HEK293 (cell line): ENCODE results near the gene HCFC1.
A peak's percentile ranks its signal among the peaks of the same experiment; 100 is the strongest.

Experiments
- CTCF ChIA-PET: fragments of 350-600 bp; formaldehyde crosslinking; extraction: SDS; loops from one replicate; lab custom pipeline; 2021; ENCODE audit warnings: antibody characterized with exemption; lab: Yijun Ruan, JAX
- POLR2A ChIA-PET: fragments of 300-600 bp; formaldehyde crosslinking; extraction: SDS; loops from one replicate; lab custom pipeline; 2020; ENCODE audit warnings: antibody characterized with exemption, inconsistent platforms; lab: Yijun Ruan, JAX
- H3K27ac ChIP-seq: fragments of 200-500 bp; sonication (Bioruptor generic); 2 replicates; pipeline ENCODE4 v1.5.1; 2014; ENCODE audit warnings: low read depth, low read length, control low read depth, inconsistent platforms; ENCODE audit errors: extremely low read depth
- H3K36me3 ChIP-seq, 2 experiments: fragments of 200-500 bp in 1 of 2; sonication (Bioruptor generic) in 1 of 2; 1 replicate in 1 of 2; 2 replicates in 1 of 2; pipeline ENCODE4 v1.5.1; 2014 to 2017; ENCODE audit warnings: inconsistent platforms in 2 of 2, low read length in 2 of 2; ENCODE audit not compliant: control insufficient read depth in 2 of 2, insufficient read depth in 1 of 2
- H3K4me1 ChIP-seq: fragments of 200-500 bp; sonication (Bioruptor generic); 2 replicates; pipeline ENCODE4 v1.5.1; 2014; ENCODE audit warnings: mild to moderate bottlenecking, low read length, inconsistent platforms; ENCODE audit not compliant: control insufficient read depth, insufficient read depth
- H3K4me3 ChIP-seq: 2 replicates; pipeline ENCODE4 v1.5.1; 2011; ENCODE audit warnings: low read depth, mild to moderate bottlenecking, control low read depth, low read length, moderate library complexity
- H3K9me3 ChIP-seq: fragments of 200-500 bp; sonication (Bioruptor generic); 2 replicates; pipeline ENCODE4 v1.5.1; 2014; ENCODE audit warnings: low read depth, low read length, inconsistent platforms; ENCODE audit not compliant: control insufficient read depth, insufficient read depth
- EGR2 ChIP-seq: fragments of 450-650 bp; formaldehyde crosslinking; IDR thresholded peaks from 2 replicates; pipeline ENCODE4 v1.5.1; 2016; ENCODE audit warnings: low read depth, missing biosample characterization, missing genetic modification characterization
- HOXA7 ChIP-seq: sonication (generic); formaldehyde crosslinking; IDR thresholded peaks from 2 replicates; pipeline ENCODE4 v1.8.1; 2022; ENCODE audit warnings: missing genetic modification reagents, borderline replicate concordance
- HOXC10 ChIP-seq: sonication (generic); formaldehyde crosslinking; IDR thresholded peaks from 2 replicates; pipeline ENCODE4 v1.8.1; 2023; ENCODE audit warnings: mild to moderate bottlenecking, missing genetic modification reagents
- KLF1 ChIP-seq: fragments of 450-650 bp; formaldehyde crosslinking; IDR thresholded peaks from 2 replicates; pipeline ENCODE4 v1.5.1; 2016; ENCODE audit warnings: missing biosample characterization, missing genetic modification characterization
- PRDM1 ChIP-seq: fragments of 450-650 bp; formaldehyde crosslinking; IDR thresholded peaks from 2 replicates; pipeline ENCODE4; 2016; ENCODE audit warnings: missing biosample characterization, missing genetic modification characterization
- SCRT1 ChIP-seq: fragments of 450-650 bp; formaldehyde crosslinking; IDR thresholded peaks from 2 replicates; pipeline ENCODE4 v1.5.1; 2016; ENCODE audit warnings: missing biosample characterization, missing genetic modification characterization, borderline replicate concordance
- ZBTB48 ChIP-seq: fragments of 450-650 bp; formaldehyde crosslinking; IDR thresholded peaks from 2 replicates; pipeline ENCODE4 v1.5.1; 2016; ENCODE audit warnings: missing biosample characterization, missing genetic modification characterization
- ZBTB6 ChIP-seq: fragments of 450-650 bp; formaldehyde crosslinking; IDR thresholded peaks from 2 replicates; pipeline ENCODE4 v1.5.1; 2017; ENCODE audit warnings: missing biosample characterization, missing genetic modification characterization
- ZNF112 ChIP-seq: fragments of 450-650 bp; formaldehyde crosslinking; IDR thresholded peaks from 2 replicates; pipeline ENCODE4 v1.5.0; 2017; ENCODE audit warnings: missing biosample characterization, missing genetic modification characterization
- ZNF157 ChIP-seq: fragments of 450-650 bp; formaldehyde crosslinking; IDR thresholded peaks from 2 replicates; pipeline ENCODE4 v1.5.1; 2016; ENCODE audit warnings: missing biosample characterization, missing genetic modification characterization
- ZNF19 ChIP-seq: fragments of 450-650 bp; formaldehyde crosslinking; IDR thresholded peaks from 2 replicates; pipeline ENCODE4; 2016; ENCODE audit warnings: missing biosample characterization, missing genetic modification characterization, low read depth
- ZNF24 ChIP-seq: fragments of 450-650 bp; formaldehyde crosslinking; IDR thresholded peaks from 2 replicates; pipeline ENCODE4 v1.5.1; 2016; ENCODE audit warnings: missing biosample characterization, missing genetic modification characterization
- ZNF292 ChIP-seq: fragments of 450-650 bp; formaldehyde crosslinking; IDR thresholded peaks from 2 replicates; pipeline ENCODE4 v1.5.1; 2016; ENCODE audit warnings: low read depth, missing biosample characterization, missing genetic modification characterization, borderline replicate concordance
- ZNF37A ChIP-seq: fragments of 450-650 bp; IDR thresholded peaks from 2 replicates; pipeline ENCODE4 v1.5.1; 2018; ENCODE audit warnings: missing biosample characterization, missing genetic modification characterization
- ZNF560 ChIP-seq: fragments of 450-650 bp; formaldehyde crosslinking; IDR thresholded peaks from 2 replicates; pipeline ENCODE4 v1.5.1; 2017; ENCODE audit warnings: missing biosample characterization, missing genetic modification characterization, borderline replicate concordance
- ZNF580 ChIP-seq: fragments of 450-650 bp; formaldehyde crosslinking; IDR thresholded peaks from 2 replicates; pipeline ENCODE4 v1.5.1; 2016; ENCODE audit warnings: missing biosample characterization, missing genetic modification characterization
- ZNF626 ChIP-seq: fragments of 450-650 bp; sonication (Bioruptor Pico); formaldehyde crosslinking; IDR thresholded peaks from 2 replicates; pipeline ENCODE4 v1.5.1; 2018; ENCODE audit warnings: missing biosample characterization, missing genetic modification characterization, inconsistent platforms
- ZNF629 ChIP-seq: fragments of 450-650 bp; formaldehyde crosslinking; IDR thresholded peaks from 2 replicates; pipeline ENCODE4 v1.5.1; 2017; ENCODE audit warnings: missing biosample characterization, missing genetic modification characterization
- ZNF645 ChIP-seq: fragments of 450-650 bp; formaldehyde crosslinking; IDR thresholded peaks from 2 replicates; pipeline ENCODE4; 2016; ENCODE audit warnings: missing biosample characterization, missing genetic modification characterization
- ZNF664 ChIP-seq: fragments of 450-650 bp; formaldehyde crosslinking; IDR thresholded peaks from 2 replicates; pipeline ENCODE4 v1.5.1; 2016; ENCODE audit warnings: missing biosample characterization, missing genetic modification characterization
- ZNF792 ChIP-seq: fragments of 450-650 bp; formaldehyde crosslinking; IDR thresholded peaks from 2 replicates; pipeline ENCODE4 v1.5.1; 2016; ENCODE audit warnings: missing biosample characterization, missing genetic modification characterization
- ZNF837 ChIP-seq: fragments of 450-650 bp; formaldehyde crosslinking; IDR thresholded peaks from 2 replicates; pipeline ENCODE4 v1.5.1; 2016; ENCODE audit warnings: missing biosample characterization, missing genetic modification characterization
- ZXDB ChIP-seq: fragments of 450-650 bp; formaldehyde crosslinking; IDR thresholded peaks from 2 replicates; pipeline ENCODE4 v1.5.1; 2016; ENCODE audit warnings: missing biosample characterization, missing genetic modification characterization
- TF ChIP-seq, protein P1 (sequence below): fragments of 450-650 bp; formaldehyde crosslinking; IDR thresholded peaks from 2 replicates; pipeline ENCODE4 v1.5.1; 2016; ENCODE audit warnings: missing biosample characterization, missing genetic modification characterization

Gene HCFC1

GRCh38 chrX:154002215-154002719, 30.6 kb upstream of the HCFC1 start:
- no peaks in the 10 kb centered on the region for H3K4me1 ChIP-seq
- TF ChIP-seq KLF1 (tag by site-specific recombination) (peak; percentile 52), ZBTB48 (tag by site-specific recombination) (no peak)
- H3K36me3 ChIP-seq: peaks cover 0 to 3% of the 10 kb centered on the region in 2 experiments; a peak in 2 of 3 replicates
- no peak overlapping the region for H3K27ac ChIP-seq
- no peaks in the 10 kb centered on the region for H3K9me3 ChIP-seq
- H3K4me3 ChIP-seq: no peak overlapping the region
- POLR2A ChIA-PET: no interaction called here
- CTCF ChIA-PET: interaction anchor here (0.6 to 4.0 kb wide), 2 partner anchors 11 to 443 kb away, joined by 3 to 29 read pairs; no protein-coding TSS in a partner anchor

DNA sequence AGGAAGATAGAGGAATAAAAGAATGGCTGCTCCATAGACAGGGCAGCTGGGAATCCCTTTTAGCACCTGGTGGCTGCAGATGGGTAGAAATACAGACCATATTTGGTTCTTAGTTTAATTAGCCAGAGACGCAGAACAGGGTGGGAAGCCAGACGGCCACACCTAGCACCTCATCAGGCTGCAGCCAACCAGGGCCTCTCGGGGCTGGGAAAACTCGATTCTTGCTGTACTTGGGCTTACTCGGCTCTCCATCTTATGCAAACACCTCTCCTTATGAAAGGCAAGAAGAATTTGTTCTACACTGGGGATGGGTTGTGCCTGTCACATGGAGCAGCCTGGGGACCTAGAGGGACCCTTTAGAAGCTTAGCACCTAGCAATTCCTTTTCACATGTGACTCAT, 28.4 kb upstream of the HCFC1 start:
- ChIA-PET CTCF (interaction anchor here (0.6 to 1.5 kb wide), 4 partner anchors 13 to 1149 kb away, joined by 3 to 9 read pairs (median 3); no protein-coding TSS in a partner anchor), POLR2A (interaction anchor here (0.7 kb wide), 1 partner anchor 74 kb away, joined by 4 read pairs; no protein-coding TSS in a partner anchor)
- H3K9me3 ChIP-seq: no peaks in the 10 kb centered on the region
- no peaks in the 10 kb centered on the region for H3K4me1 ChIP-seq
- H3K4me3 ChIP-seq: no peak overlapping the region
- H3K27ac ChIP-seq: no peak overlapping the region
- no peaks in the 10 kb centered on the region for H3K36me3 ChIP-seq
- TF ChIP-seq ZXDB (tag by site-specific recombination) (no peak), ZNF19 (no peak), ZNF580 (no peak), HOXA7 (CRISPR knock-in tag) (no peak), EGR2 (tag by site-specific recombination) (no peak), ZNF837 (tag by site-specific recombination) (no peak), ZNF24 (tag by site-specific recombination) (no peak), SCRT1 (tag by site-specific recombination) (no peak), ZNF792 (tag by site-specific recombination) (no peak), ZNF157 (tag by site-specific recombination) (no peak), HOXC10 (CRISPR knock-in tag) (no peak), ZNF645 (tag by site-specific recombination) (no peak), ZNF560 (tag by site-specific recombination) (no peak), ZNF664 (tag by site-specific recombination) (no peak), ZNF292 (no peak)
- TF ChIP-seq, all 188 proteins: peak for 0

DNA sequence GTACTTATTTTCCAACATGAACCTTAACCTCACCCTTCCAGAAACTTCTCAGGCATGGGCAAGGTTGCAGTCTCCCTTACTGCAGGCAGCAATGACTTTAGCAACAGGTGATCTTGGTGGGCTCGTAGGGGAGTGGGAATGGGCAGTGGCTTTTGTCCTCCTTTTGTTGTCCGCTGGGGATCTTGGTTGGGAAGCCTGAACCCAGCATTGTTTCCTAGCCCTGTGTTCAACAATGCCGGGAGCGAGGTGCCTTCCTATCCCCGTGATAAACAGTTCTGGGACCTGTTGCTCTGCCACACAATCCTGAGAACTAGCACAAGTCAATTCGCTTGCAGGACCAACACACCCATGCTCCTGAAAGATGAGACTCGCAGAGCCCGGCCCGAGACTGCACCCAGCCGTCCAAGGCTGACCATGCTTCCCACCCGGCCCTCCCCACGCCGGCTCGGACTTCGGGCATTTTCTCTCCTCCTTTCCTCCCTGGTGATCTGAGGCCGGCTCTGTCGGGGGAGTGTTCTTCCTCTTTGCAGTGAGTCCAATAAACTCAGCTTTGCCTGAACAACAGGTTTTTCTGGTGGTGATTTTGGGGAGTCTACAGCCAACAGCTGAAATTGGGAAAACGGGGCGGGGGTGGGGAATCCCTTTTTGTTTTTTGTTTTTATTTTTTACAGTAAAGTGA, 27.9 kb upstream of the HCFC1 start:
- Histone ChIP-seq H3K36me3 (no peaks in the 10 kb centered on the region), H3K9me3 (no peaks in the 10 kb centered on the region), H3K27ac (no peak overlapping the region), H3K4me3 (no peak overlapping the region), H3K4me1 (no peaks in the 10 kb centered on the region)
- ChIA-PET POLR2A (no interaction called here), CTCF (interaction anchor here (0.6 to 1.5 kb wide), 4 partner anchors 13 to 1150 kb away, joined by 3 to 9 read pairs (median 3); no protein-coding TSS in a partner anchor)
- TF ChIP-seq ZBTB6 (tag by site-specific recombination) (no peak), ZNF629 (tag by site-specific recombination) (no peak), ZNF37A (no peak), ZNF24 (tag by site-specific recombination) (no peak), ZNF112 (tag by site-specific recombination) (no peak), ZNF626 (no peak), ZNF292 (no peak), PRDM1 (tag by site-specific recombination) (no peak)
- TF ChIP-seq, protein P1, sequence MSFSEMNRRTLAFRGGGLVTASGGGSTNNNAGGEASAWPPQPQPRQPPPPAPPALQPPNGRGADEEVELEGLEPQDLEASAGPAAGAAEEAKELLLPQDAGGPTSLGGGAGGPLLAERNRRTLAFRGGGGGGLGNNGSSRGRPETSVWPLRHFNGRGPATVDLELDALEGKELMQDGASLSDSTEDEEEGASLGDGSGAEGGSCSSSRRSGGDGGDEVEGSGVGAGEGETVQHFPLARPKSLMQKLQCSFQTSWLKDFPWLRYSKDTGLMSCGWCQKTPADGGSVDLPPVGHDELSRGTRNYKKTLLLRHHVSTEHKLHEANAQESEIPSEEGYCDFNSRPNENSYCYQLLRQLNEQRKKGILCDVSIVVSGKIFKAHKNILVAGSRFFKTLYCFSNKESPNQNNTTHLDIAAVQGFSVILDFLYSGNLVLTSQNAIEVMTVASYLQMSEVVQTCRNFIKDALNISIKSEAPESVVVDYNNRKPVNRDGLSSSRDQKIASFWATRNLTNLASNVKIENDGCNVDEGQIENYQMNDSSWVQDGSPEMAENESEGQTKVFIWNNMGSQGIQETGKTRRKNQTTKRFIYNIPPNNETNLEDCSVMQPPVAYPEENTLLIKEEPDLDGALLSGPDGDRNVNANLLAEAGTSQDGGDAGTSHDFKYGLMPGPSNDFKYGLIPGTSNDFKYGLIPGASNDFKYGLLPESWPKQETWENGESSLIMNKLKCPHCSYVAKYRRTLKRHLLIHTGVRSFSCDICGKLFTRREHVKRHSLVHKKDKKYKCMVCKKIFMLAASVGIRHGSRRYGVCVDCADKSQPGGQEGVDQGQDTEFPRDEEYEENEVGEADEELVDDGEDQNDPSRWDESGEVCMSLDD (tag by site-specific recombination): no peak
